Measurements from ENCODE around the gene EME1.

The EME1 gene

GRCh38 chr17:50364061-50364458 lies 9.0 kb upstream of the EME1 start:
- DNase-seq = no peak

- no peak for DNase-seq
Measured at GRCh38 chr17:50364715-50365114, 8.3 kb upstream of the EME1 start.

DNA sequence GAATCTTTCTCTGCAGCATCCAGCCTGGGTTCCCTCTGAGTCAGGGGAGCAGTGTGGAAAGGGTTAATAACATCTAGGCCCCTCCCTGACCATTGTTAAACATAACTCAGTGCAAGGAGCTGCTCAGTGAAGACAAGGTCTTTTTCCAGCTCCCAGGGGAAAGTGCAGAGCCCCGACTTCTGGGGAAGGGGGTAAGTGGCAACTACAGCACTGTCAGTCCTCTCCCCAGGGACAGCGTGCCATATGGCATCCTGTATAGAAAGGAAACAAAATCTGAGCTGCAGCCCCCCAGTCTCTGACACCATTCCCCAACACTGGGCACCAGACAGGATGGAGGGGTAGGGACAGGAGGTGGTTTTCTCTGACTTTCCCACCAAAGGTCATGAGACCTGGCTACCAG lies 7.9 kb upstream of the EME1 start:
- DNase-seq = no peak

DNA sequence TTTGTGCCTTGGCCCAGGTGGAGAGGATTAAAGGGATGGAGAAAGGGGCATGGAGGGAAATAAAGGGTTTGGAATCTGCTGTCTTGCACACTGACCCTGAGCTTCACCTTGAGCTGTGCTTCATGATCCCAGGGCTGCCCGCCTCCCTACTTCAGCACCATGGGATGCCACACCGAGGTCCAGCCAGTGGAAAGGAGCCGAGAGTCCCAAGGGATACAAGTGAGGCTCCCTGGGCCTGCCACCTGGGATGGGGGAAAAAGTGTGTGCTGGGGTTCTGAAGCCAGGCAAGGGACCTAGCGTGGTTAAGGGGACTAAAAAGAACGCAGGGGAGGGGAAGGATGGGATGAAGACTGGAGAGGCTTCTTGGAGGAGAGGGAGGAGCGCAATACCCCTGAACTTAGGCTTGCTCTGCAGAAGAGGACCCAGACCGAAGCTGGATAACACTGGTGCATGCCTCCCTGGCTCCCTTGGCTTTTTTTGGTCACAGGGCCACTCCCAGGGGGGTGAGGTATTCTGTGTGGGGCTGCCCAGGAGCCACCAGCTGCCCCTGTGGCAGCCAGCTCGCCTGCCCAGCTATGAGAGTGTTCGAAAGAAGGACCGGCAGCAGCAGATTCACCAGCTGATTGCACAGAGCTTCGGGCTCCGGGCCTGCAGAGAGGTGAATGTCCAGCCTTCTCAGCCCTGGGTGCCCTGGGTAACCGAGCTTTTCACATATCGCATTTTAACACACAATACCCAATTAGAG lies 7.2 kb upstream of the EME1 start:
- no peak for DNase-seq

DNA sequence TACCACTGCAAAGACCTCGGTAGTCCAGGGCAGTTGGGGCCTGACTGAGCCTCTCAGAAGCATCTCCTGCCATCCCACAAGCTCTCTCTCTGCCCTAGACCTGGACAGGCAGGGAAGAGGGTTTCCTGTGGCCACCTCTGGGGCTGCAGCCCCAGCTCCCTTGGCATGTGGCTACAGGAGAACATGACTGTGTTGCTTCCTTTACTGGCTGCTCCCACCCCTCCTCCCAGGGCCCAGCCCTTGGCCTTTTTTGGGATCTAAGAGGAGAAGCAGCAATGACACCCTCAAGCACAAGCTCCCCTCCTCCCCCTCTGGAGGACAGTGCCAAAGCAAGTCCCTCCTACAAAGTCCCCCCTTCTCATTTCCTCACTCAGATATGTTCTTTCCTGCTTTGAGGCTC lies 5.6 kb upstream of the EME1 start:
- DNase-seq = no peak

DNA sequence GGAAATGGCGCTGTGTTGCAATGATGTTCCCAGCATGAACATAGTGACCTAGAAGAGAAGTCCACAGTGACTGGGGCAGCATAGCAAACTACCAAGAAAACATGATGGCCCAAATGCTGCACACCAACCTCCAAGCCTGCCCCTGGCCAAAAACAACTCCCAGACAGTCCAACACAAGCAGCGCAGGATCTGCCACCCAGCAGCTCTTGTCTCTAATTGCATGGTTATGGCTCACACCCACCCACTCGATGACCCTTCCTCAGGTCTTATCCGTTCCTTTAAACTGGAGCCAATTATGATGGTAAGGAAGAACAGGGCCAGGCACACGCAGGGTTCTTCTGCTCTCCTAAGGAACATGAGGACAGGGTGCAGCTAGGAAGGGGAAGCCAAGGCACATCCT lies 3.0 kb upstream of the EME1 start:
- DNase-seq = no peak

DNA sequence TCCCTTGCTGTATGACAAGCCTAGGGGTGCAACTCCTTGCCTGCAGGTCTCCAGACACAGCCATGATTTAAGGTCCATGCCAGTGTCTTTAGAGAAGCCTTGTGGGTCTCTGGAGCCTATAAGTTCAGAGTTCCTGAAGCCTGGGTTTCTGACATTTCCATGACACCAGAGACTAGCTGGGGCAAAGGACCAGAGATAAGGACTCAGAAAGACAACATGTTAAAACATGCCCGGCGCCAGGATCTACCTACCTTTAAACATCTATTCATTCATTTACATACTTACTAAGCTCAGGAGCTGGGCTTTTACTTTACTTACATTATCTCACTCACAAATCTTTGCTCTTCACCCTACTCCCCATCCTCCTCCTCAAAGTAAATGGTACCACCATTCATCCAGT lies 1.5 kb upstream of the EME1 start:
- no peak for DNase-seq

- DNase-seq = no peak
Measured at GRCh38 chr17:50372222-50372757, 739 bp upstream of the EME1 start.

- DNase-seq = no peak
Measured at GRCh38 chr17:50373705-50374104, 676 bp downstream of the EME1 start.

GRCh38 chr17:50375858-50376538 lies 3.0 kb downstream of the EME1 start:
- no peak for DNase-seq

GRCh38 chr17:50379351-50380132 lies 6.5 kb downstream of the EME1 start:
- no peak for DNase-seq

DNA sequence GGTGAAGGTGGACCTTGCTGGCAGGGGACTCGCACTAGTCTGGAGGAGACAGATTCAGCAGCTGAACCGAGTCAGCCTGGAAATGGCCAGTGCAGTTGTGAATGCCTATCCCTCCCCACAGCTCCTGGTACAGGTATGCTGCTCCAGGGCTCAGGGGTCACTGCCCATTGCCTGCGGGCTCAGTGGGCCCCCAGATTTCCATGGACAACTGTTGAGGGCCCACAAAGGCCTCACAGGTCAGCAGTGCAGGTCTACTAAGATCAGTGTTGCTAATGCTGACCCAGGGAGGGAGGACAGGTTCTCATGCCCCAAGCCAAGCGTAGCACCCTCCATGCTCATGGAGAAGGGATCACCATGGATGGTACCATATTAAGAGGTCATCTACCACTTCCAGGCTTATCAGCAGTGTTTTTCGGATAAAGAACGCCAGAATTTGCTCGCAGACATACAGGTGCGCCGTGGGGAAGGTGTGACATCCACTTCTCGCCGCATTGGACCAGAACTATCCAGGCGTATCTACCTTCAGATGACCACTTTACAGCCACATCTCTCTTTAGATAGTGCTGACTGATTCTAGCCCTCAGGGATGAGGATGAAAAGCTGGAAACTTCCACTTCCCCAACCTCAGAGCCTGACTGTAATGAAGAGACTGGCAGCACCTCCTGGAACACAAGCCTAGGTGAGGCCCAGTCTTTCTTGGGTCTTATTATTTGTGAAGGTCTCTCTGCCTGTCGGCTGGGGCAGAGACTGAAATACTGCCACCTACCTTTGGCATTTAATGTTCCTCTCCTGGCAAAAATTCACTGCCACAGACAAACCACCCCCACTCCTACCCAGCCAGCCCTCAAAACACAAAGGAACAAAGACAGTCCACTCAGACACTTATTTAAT lies 7.6 kb downstream of the EME1 start:
- DNase-seq = no peak

- no peak for DNase-seq
Measured at GRCh38 chr17:50381260-50381815, 8.3 kb downstream of the EME1 start.

- DNase-seq = no peak
Measured at GRCh38 chr17:50381920-50382319, 8.9 kb downstream of the EME1 start.

DNA sequence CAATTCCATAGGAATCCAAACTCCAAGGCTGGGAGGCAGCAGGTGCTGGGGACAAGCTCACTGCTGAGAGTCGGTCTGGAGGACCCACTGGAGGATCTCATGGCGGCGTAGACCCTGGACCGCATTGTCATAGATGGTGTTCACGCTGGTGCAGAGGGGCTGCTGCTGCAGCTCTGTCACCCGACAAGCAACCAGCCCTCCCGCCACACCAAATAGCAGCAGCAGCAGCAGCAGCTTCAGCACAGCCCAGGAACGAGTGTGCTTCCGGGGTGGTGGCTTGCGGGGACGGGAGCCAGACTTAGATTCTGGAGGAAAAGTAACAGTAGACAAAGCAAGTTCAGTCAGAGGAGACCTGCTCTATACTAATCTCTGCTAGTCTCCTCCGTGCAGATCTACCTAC lies 9.9 kb downstream of the EME1 start:
- no peak for DNase-seq

GRCh38 chr17:50386510-50386909 lies 13.5 kb downstream of the EME1 start:
- no peak for DNase-seq

DNA sequence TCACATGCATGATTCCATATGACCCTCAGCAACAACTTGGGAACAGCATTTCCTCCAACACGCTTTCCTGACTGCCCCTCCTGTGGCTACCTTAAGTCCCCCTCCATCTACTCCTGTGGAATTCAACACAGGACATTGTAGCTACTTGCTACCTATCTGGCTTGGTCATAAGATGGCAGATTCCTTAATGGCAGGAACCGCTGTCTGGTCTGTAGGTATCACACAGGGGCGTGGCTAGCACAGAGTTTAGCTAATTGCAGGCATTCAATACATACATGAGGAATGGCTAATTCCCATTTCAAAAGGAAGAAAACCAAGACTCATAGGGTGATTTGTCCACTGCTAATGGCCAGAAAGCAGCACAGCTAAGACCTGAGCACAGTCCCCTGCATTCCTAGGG lies 15.7 kb downstream of the EME1 start:
- DNase-seq = no peak

DNA sequence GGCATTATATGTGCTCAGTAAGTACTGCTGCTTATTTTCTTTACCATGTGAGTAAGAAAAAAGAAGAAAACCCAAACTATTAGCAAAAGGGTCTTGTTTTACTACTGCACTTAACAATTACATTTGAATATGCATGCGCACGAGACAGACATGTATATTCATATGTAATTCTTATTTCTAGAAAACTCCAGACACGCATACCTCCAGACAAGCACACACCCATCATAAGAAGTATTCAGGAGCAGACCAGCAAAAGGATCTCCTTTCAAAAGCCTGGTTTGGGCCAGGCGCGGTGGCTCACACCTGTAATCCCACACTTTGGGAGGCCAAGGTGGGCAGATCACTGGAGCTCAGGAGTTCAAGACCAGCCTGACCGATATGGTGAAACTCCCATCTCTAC lies 16.5 kb downstream of the EME1 start:
- no peak for DNase-seq

DNA sequence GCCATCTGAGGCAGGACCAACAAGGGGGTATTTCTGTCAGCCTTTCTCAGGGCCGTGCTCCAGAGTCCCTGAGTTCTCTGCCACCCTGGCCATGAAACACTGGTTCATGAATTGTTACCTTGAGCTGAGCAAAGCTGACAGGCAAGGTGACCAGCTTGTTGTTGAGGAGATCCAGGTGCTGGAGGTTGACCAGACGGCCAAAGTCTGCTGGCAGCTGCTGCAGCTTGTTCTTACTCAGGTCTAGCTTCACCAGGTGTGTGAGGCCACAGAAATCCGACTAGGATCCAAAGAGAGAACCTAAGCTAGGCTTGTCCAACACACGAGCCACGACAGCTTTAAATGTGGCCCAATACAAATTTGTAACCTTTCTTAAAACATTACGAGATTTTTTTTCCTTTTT lies 19.6 kb downstream of the EME1 start:
- no peak for DNase-seq

GRCh38 chr17:50393700-50394099 lies 20.7 kb downstream of the EME1 start:
- DNase-seq = no peak

GRCh38 chr17:50394711-50395110 lies 21.7 kb downstream of the EME1 start:
- DNase-seq = no peak

Measured in inflammatory macrophage treated with lipopolysaccharide for 4 hours (primary cell).